ENCODE measurements around the gene RGS11.

RGS11 gene

GRCh38 chr16:228151-228851 lies 47.4 kb downstream of the RGS11 start:
- TF ChIP-seq EP300 (IDR thresholded peaks at IDR 0.05; ENCODE audit: borderline replicate concordance) (no peak), TEAD4 (IDR thresholded peaks at IDR 0.05) (no peak), ZBTB7A (IDR thresholded peaks at IDR 0.05; ENCODE audit: low read depth) (no peak)
- TF ChIP-seq, protein P1, sequence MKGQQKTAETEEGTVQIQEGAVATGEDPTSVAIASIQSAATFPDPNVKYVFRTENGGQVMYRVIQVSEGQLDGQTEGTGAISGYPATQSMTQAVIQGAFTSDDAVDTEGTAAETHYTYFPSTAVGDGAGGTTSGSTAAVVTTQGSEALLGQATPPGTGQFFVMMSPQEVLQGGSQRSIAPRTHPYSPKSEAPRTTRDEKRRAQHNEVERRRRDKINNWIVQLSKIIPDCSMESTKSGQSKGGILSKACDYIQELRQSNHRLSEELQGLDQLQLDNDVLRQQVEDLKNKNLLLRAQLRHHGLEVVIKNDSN (IDR thresholded peaks at IDR 0.05): no peak

GRCh38 chr16:220021-220420 lies 55.7 kb downstream of the RGS11 start:
- TF ChIP-seq CREB1 (IDR thresholded peaks at IDR 0.05; ENCODE audit: low read depth) (no peak), EP300 (IDR thresholded peaks at IDR 0.05; ENCODE audit: borderline replicate concordance) (no peak), TAF1 (IDR thresholded peaks at IDR 0.05; ENCODE audit: low read depth) (no peak), TEAD4 (IDR thresholded peaks at IDR 0.05) (no peak), YY1 (IDR thresholded peaks at IDR 0.05; ENCODE audit: low read depth) (no peak), EGR1 (IDR thresholded peaks at IDR 0.05) (no peak), RAD21 (IDR thresholded peaks at IDR 0.05; ENCODE audit: low read depth) (no peak), TCF12 (IDR thresholded peaks at IDR 0.05; ENCODE audit: low read depth) (no peak)
- TF ChIP-seq, protein P2, sequence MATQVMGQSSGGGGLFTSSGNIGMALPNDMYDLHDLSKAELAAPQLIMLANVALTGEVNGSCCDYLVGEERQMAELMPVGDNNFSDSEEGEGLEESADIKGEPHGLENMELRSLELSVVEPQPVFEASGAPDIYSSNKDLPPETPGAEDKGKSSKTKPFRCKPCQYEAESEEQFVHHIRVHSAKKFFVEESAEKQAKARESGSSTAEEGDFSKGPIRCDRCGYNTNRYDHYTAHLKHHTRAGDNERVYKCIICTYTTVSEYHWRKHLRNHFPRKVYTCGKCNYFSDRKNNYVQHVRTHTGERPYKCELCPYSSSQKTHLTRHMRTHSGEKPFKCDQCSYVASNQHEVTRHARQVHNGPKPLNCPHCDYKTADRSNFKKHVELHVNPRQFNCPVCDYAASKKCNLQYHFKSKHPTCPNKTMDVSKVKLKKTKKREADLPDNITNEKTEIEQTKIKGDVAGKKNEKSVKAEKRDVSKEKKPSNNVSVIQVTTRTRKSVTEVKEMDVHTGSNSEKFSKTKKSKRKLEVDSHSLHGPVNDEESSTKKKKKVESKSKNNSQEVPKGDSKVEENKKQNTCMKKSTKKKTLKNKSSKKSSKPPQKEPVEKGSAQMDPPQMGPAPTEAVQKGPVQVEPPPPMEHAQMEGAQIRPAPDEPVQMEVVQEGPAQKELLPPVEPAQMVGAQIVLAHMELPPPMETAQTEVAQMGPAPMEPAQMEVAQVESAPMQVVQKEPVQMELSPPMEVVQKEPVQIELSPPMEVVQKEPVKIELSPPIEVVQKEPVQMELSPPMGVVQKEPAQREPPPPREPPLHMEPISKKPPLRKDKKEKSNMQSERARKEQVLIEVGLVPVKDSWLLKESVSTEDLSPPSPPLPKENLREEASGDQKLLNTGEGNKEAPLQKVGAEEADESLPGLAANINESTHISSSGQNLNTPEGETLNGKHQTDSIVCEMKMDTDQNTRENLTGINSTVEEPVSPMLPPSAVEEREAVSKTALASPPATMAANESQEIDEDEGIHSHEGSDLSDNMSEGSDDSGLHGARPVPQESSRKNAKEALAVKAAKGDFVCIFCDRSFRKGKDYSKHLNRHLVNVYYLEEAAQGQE (IDR thresholded peaks at IDR 0.05; ENCODE audit: low read depth): no peak
- TF ChIP-seq, protein P1 (IDR thresholded peaks at IDR 0.05): no peak
